Panc1 (cell line): ENCODE data around the gene CALHM1.

Source experiments
- CTCF ChIP-seq: fragments of 450-650 bp; IDR thresholded peaks from 2 replicates; pipeline ENCODE4 v1.5.1; 2017; ENCODE audit warnings: mild to moderate bottlenecking
- POLR2AphosphoS5 ChIP-seq: IDR thresholded peaks from 2 replicates; pipeline ENCODE4 v1.6.1; 2012; ENCODE audit warnings: mild to moderate bottlenecking, low read depth, low read length, moderate library complexity
- SIN3A ChIP-seq: IDR thresholded peaks from 2 replicates; pipeline ENCODE4 v1.6.1; 2012; ENCODE audit warnings: low read depth, mild to moderate bottlenecking, low read length, moderate library complexity, borderline replicate concordance; ENCODE audit not compliant: insufficient read depth
- TCF7L2 ChIP-seq: IDR thresholded peaks from 2 replicates; pipeline ENCODE4 v1.6.1; 2011; ENCODE audit warnings: mild to moderate bottlenecking, low read depth, low read length, inconsistent platforms

- TF ChIP-seq CTCF (no peak), TCF7L2 (no peak), POLR2AphosphoS5 (no peak), SIN3A (no peak)
Observed at GRCh38 chr10:103452506-103453230, 6.0 kb downstream of the CALHM1 start.
